SJSA1 (cell line): ENCODE results near the gene TMEM11. TPM values are rescaled to one million over a fixed set of nuclear protein-coding genes. Genes with fewer than 3 reads are reported as not detected.

Source experiments
- DNase-seq, 2 experiments: peaks; one replicate each; pipeline ENCODE4 v3.0.0-alpha.2; 2015 to 2020; ENCODE audit warnings: low spot score in 2 of 2, low read depth in 1 of 2
- H3K27ac ChIP-seq: fragments of 250-450 bp; sonication (Bioruptor Pico); 2 replicates; pipeline ENCODE4 v1.5.1; 2020; ENCODE audit warnings: mild to moderate bottlenecking, moderate library complexity
- H3K27me3 ChIP-seq: fragments of 250-450 bp; sonication (Bioruptor Pico); replicated peaks from 2 replicates; pipeline ENCODE4 v1.5.1; 2020; ENCODE audit warnings: mild to moderate bottlenecking, moderate library complexity
- H3K36me3 ChIP-seq: fragments of 250-450 bp; sonication (Bioruptor Pico); 2 replicates; pipeline ENCODE4 v1.5.1; 2020; ENCODE audit warnings: mild to moderate bottlenecking
- H3K4me1 ChIP-seq: fragments of 250-450 bp; sonication (Bioruptor Pico); replicated peaks from 2 replicates; pipeline ENCODE4 v1.6.1; 2021; ENCODE audit warnings: mild to moderate bottlenecking
- H3K4me3 ChIP-seq: fragments of 250-450 bp; sonication (Bioruptor Pico); 2 replicates; pipeline ENCODE4 v1.5.1; 2020; ENCODE audit warnings: mild to moderate bottlenecking
- H3K9me3 ChIP-seq: fragments of 250-450 bp; sonication (Bioruptor Pico); replicated peaks from 2 replicates; pipeline ENCODE4 v1.5.1; 2020; ENCODE audit warnings: mild to moderate bottlenecking
- total RNA-seq: library from RNA; depleted of rRNA; stranded (reverse); fragments of >200 nt; shearing (Covaris generic); gene quantifications from 2 replicates; pipeline ENCODE4 v1.2.3, GENCODE V29; 2014

Gene TMEM11
- total RNA-seq, 1 experiment from 2014 or later, result 20.5 TPM

DNA sequence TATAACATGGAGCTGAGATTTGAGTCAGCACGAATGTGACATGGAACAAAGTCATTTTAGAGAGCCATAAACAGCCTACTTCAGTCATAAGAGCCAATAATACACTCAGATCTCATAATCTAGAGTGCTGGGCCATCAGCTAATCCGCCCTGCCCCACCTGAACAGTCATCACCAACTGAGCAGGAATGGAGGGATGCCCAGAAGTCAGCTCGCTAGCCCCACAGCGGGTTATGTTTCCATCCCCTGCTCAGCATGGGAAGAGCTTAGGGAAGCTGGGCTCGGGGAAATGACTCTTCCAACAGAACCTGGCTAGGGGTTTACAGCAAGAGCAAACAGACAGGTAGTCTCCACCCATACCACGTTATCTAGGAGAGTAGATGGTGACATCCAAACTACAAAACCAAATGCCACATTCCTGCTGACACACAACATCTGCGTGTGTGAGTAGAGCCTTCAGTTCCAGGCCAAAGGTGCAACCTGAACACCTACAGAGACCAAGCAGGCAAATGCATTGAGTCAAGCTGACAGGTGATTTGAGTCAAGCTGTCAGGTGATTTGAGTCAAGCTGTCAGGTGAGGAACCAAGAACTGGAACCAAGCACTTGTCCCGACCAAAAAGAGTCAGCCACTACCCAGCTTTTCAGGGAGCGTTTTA is 2.0 kb downstream of the TMEM11 start:
- no peaks in the 10 kb centered on the region for H3K9me3 ChIP-seq
- peaks cover 25% of the 10 kb centered on the region for H3K4me1 ChIP-seq
- H3K27ac ChIP-seq, result no peak overlapping the region
- no peak for DNase-seq
- H3K27me3 ChIP-seq, result no peaks in the 10 kb centered on the region
- H3K36me3 ChIP-seq, result peaks cover 44% of the 10 kb centered on the region
- H3K4me3 ChIP-seq, result no peak overlapping the region

GRCh38 chr17:21210411-21211076 is 3.4 kb downstream of the TMEM11 start:
- peaks cover 23% of the 10 kb centered on the region for H3K4me1 ChIP-seq
- H3K36me3 ChIP-seq, result peaks cover 47% of the 10 kb centered on the region
- DNase-seq, result no peak
- H3K27me3 ChIP-seq, result no peaks in the 10 kb centered on the region
- H3K27ac ChIP-seq, result no peak overlapping the region
- H3K9me3 ChIP-seq, result no peaks in the 10 kb centered on the region
- H3K4me3 ChIP-seq, result no peak overlapping the region

DNA sequence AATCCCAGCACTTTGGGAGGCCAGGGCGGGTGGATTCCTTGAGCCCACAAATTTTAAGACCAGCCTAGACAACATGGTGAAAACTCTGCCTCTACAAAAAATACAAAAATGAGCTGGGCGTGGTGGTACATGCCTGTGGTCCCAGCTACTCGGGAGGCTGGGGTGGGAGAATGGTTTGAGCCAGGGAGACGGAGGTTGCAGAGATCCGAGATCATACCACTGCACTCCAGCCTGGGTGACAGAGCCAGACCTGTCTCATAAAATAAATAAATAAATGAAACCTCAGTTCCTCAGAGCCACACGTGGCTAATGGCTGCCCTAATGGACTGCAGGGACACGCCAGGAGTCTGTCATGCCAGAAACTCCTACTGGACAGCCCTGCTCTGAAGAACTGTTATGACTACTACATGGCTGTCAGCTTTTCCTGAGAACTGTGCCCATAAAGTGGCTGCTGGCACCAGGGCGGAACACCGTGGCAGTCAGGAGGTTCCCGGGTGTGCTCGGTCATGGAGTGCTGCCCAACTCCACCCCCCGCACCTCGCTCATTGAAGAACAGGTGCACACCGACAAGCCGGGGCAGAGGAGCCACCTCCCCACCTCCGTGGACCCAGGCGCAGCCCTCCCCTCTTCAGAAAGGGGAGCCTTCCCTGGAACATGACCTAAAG is 4.3 kb downstream of the TMEM11 start:
- Histone ChIP-seq H3K4me1 (peaks cover 14% of the 10 kb centered on the region), H3K27me3 (no peaks in the 10 kb centered on the region), H3K36me3 (peaks cover 47% of the 10 kb centered on the region), H3K4me3 (no peak overlapping the region), H3K9me3 (no peaks in the 10 kb centered on the region), H3K27ac (no peak overlapping the region)
- DNase-seq, result no peak

DNA sequence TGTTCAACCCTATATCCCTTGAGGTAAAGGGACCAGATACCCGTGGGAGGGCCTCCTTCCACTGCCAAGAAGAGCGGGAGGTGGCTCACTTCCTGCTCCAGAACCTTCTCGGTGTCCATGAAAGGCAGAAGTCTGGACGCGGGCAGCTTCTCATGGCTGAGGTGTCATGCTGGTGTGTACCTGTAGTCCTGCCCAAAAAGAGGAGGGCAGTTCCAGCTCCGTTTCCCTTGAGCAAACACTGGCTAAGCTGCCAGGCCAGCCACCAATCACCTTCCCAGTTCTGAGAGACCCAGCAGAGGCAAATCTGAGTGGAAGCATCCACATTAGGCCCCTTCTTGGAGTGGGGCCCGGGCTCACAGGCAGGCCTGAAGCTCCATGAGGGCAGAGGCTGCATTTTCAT is 5.6 kb downstream of the TMEM11 start:
- H3K4me3 ChIP-seq, result no peak overlapping the region
- peaks cover 13% of the 10 kb centered on the region for H3K4me1 ChIP-seq
- no peak for DNase-seq
- no peaks in the 10 kb centered on the region for H3K9me3 ChIP-seq
- H3K36me3 ChIP-seq, result peaks cover 42% of the 10 kb centered on the region
- no peak overlapping the region for H3K27ac ChIP-seq
- H3K27me3 ChIP-seq, result no peaks in the 10 kb centered on the region

- H3K9me3 ChIP-seq, result no peaks in the 10 kb centered on the region
- no peak for DNase-seq
- no peaks in the 10 kb centered on the region for H3K4me1 ChIP-seq
- peaks cover 36% of the 10 kb centered on the region for H3K36me3 ChIP-seq
- no peak overlapping the region for H3K4me3 ChIP-seq
- no peak overlapping the region for H3K27ac ChIP-seq
- no peaks in the 10 kb centered on the region for H3K27me3 ChIP-seq
These were observed 9.0 kb downstream of the TMEM11 start for GRCh38 chr17:21204935-21205334.

GRCh38 chr17:21202512-21202911 is 11.4 kb downstream of the TMEM11 start:
- no peak for DNase-seq
- no peaks in the 10 kb centered on the region for H3K4me1 ChIP-seq
- H3K27me3 ChIP-seq, result no peaks in the 10 kb centered on the region
- H3K9me3 ChIP-seq, result no peaks in the 10 kb centered on the region
- peaks cover 32% of the 10 kb centered on the region for H3K36me3 ChIP-seq
- H3K4me3 ChIP-seq, result no peak overlapping the region
- no peak overlapping the region for H3K27ac ChIP-seq

- H3K4me3 ChIP-seq, result no peak overlapping the region
- H3K27me3 ChIP-seq, result no peaks in the 10 kb centered on the region
- DNase-seq, result no peak
- H3K9me3 ChIP-seq, result no peaks in the 10 kb centered on the region
- no peak overlapping the region for H3K27ac ChIP-seq
- peaks cover 35% of the 10 kb centered on the region for H3K36me3 ChIP-seq
- H3K4me1 ChIP-seq, result no peaks in the 10 kb centered on the region
These were observed 12.1 kb downstream of the TMEM11 start for GRCh38 chr17:21201874-21202273.

DNA sequence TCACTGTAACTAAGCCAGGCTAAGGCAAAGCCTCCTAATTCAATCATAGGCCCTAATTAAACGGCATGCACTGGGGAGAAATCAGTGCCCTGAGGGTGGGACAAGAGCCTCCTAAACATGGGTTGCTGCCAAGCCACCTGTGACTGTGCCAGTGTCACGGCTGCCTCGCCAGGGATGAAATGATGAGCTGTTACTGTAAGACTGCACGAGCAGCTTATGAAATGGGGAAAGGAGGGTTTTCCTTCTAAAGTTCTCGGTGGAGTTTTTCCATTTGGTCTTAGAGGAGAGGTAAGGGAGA is 12.7 kb downstream of the TMEM11 start:
- H3K27ac ChIP-seq, result no peak overlapping the region
- no peak for DNase-seq
- no peaks in the 10 kb centered on the region for H3K9me3 ChIP-seq
- H3K36me3 ChIP-seq, result peaks cover 37% of the 10 kb centered on the region
- no peaks in the 10 kb centered on the region for H3K4me1 ChIP-seq
- no peaks in the 10 kb centered on the region for H3K27me3 ChIP-seq
- H3K4me3 ChIP-seq, result no peak overlapping the region

- H3K9me3 ChIP-seq, result no peaks in the 10 kb centered on the region
- no peak overlapping the region for H3K27ac ChIP-seq
- no peak overlapping the region for H3K4me3 ChIP-seq
- H3K36me3 ChIP-seq, result peaks cover 37% of the 10 kb centered on the region
- no peaks in the 10 kb centered on the region for H3K4me1 ChIP-seq
- DNase-seq, result no peak
- H3K27me3 ChIP-seq, result no peaks in the 10 kb centered on the region
These were observed 13.2 kb downstream of the TMEM11 start for GRCh38 chr17:21200590-21201297.

GRCh38 chr17:21199856-21200255 is 14.1 kb downstream of the TMEM11 start:
- Histone ChIP-seq H3K4me3 (no peak overlapping the region), H3K27me3 (no peaks in the 10 kb centered on the region), H3K4me1 (no peaks in the 10 kb centered on the region), H3K27ac (no peak overlapping the region), H3K36me3 (peaks cover 37% of the 10 kb centered on the region), H3K9me3 (no peaks in the 10 kb centered on the region)
- no peak for DNase-seq

GRCh38 chr17:21199311-21199710 is 14.7 kb downstream of the TMEM11 start:
- Histone ChIP-seq H3K27me3 (no peaks in the 10 kb centered on the region), H3K4me1 (no peaks in the 10 kb centered on the region), H3K4me3 (no peak overlapping the region), H3K9me3 (no peaks in the 10 kb centered on the region), H3K27ac (no peak overlapping the region), H3K36me3 (peaks cover 39% of the 10 kb centered on the region)
- no peak for DNase-seq

DNA sequence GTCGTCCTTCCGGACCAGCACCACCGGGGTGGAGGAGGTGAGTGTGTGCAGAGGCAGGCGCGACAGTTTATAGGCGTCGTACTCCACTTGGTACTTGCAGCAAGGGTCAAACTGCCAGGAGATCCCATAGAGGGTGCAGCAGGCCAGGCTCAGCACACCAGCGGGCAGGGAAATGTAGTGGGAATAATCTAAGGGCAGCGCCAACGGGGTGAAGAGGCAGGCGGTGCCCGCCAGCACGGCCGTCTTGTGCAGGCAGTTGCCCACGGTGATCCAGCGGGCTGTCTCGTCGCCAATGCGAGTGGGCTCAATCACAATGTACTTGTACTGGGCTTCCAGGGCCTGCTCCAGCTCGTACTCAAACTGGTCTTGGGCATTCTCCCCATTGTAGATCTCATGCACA is 15.6 kb downstream of the TMEM11 start:
- no peaks in the 10 kb centered on the region for H3K9me3 ChIP-seq
- no peaks in the 10 kb centered on the region for H3K4me1 ChIP-seq
- H3K4me3 ChIP-seq, result no peak overlapping the region
- no peak overlapping the region for H3K27ac ChIP-seq
- DNase-seq, result no peak
- H3K27me3 ChIP-seq, result no peaks in the 10 kb centered on the region
- H3K36me3 ChIP-seq, result peaks cover 42% of the 10 kb centered on the region

- peaks cover 38% of the 10 kb centered on the region for H3K36me3 ChIP-seq
- H3K9me3 ChIP-seq, result no peaks in the 10 kb centered on the region
- no peak overlapping the region for H3K4me3 ChIP-seq
- DNase-seq, result no peak
- no peaks in the 10 kb centered on the region for H3K27me3 ChIP-seq
- H3K27ac ChIP-seq, result no peak overlapping the region
- H3K4me1 ChIP-seq, result no peaks in the 10 kb centered on the region
These were observed 17.8 kb downstream of the TMEM11 start for GRCh38 chr17:21196126-21196525.

- DNase-seq, result no peak
- H3K4me1 ChIP-seq, result no peaks in the 10 kb centered on the region
- no peaks in the 10 kb centered on the region for H3K27me3 ChIP-seq
- H3K27ac ChIP-seq, result no peak overlapping the region
- H3K4me3 ChIP-seq, result no peak overlapping the region
- no peaks in the 10 kb centered on the region for H3K9me3 ChIP-seq
- H3K36me3 ChIP-seq, result peaks cover 33% of the 10 kb centered on the region
These were observed 19.3 kb downstream of the TMEM11 start for GRCh38 chr17:21194703-21195102.
